HTR-8/SVneo (cell line): ENCODE measurements around the gene URM1.

ENCODE experiments used
- DNase-seq: peaks from one replicate; pipeline ENCODE4 v3.0.0; 2011; ENCODE audit warnings: low spot score, mixed read lengths; ENCODE audit not compliant: insufficient read length
- FAIRE-seq: peaks from 2 replicates; lab custom pipeline; 2011; peaks lifted over from hg19 to GRCh38; lab: Jason Lieb, UNC

URM1 gene

DNA sequence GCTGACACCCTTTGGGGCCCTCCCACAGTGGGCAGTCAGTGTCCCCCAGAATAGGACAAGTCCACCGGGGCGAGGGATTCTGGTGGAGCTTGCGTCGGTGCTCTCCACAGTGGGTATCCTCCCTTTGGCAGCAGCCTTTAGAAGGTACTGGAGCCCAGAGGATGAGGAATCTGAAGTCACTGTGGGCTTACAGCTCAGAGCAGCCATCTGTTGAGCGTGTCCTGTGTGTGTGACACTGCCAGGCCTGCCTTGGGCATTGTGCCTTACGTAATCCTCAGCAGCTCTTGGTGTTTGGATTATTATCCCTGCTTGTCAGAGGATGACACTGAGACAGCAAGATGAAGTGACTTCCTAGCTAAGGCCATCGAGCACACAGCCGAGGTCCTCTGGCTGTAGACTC is 12.6 kb downstream of the URM1 start:
- FAIRE-seq (no peak), DNase-seq (no peak)

DNA sequence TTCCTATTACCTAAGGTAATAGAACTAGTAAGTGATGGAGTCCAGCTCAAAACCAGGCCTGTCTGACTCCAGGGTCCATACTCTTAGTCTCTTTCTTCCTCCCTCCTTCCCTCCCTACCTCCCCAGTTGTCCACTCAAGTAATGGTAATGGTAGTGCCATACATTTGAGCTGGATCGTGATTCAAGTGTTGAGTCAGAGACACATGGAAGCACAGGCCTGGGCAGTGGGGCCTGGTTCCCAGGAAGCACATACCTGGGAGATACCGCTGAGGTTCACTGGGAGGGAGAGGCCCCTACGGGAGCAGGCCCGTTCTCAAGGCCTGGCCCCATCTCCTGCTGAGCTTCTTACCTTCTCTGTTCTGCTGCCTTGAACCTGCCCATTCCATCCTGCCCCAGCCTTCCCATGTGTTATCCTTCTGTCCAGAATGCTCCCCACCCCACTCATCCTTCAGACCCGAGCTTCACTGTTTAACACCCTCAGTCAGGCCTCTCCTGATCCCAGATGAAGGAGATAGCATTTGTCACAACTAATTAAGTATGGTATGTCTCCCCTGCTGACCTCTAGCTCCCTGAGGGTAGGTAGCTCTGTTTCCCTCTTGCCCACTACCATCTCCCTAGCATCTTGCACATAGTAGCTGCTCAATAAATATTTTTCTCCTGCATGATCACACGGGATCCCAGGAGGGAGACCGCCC is 13.8 kb downstream of the URM1 start:
- FAIRE-seq = no peak

DNA sequence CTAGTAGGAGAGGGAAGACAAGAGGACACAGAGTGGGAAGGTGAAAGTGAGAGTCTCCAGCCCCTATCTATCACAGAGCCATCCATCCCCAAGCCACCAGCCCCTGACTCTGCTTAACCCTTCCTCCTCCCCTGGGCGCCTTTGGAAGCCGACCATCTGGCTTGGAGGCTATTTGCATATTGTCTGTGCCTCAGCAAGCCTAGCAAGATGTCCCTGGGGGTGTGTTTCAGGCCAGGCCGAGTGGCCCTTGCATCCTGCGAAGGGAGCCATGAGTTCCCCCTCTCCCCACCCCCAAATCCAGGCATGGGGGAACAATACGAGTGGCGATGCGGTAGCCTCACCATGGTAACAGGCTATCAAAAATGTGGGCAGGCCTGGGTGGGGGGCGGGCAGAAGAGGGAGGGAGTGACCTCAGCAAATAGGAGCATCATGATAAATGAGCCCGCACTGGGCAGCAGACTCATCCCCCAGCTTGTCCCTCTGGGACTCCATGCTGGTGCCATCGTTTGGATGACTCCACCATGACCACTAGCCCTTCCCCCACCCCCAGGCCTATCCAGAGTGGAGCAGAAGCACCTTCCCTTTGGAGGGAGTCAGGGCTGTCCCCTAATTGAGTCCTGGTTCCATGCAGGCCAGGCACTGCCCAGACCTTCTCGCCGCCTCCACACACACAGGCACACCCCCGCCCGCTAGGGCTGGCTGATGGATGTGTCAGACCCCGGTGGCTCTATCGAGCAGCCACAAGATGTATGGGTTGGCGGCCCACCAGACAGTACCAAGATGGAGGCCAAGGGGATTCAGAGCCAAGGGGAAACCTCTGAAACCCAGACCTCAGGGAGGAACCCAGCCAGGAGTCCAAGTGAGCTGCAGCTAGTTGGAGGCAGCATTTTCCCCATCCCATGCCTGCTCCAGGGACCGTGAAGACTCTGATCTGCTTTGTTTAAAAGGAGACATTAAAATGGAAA is 14.6 kb downstream of the URM1 start:
- FAIRE-seq = no peak

More for the DNA sequence above, 13.8 kb downstream of the URM1 start:
- DNase-seq = no peak

DNA sequence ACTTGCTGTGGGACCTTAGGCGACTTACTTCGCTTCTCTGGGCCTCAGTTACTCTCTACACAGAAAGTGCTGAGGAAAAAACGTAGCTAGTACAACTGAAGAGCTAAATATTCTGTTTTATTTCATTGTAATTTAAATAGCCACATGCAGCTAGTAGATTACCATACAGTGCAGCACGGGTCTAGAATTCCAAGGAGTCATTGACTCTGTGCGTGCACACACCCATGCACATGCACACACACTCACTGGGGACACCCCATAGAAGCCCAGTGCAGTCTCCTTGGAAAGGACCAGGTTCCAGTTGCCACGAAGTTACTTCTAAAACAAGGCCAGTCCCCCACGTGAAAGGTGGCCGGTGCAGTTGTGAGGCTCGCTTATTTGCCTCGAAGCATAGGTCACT is 17.0 kb downstream of the URM1 start:
- DNase-seq (no peak), FAIRE-seq (no peak)

More for the DNA sequence above, 14.6 kb downstream of the URM1 start:
- no peak for DNase-seq

DNA sequence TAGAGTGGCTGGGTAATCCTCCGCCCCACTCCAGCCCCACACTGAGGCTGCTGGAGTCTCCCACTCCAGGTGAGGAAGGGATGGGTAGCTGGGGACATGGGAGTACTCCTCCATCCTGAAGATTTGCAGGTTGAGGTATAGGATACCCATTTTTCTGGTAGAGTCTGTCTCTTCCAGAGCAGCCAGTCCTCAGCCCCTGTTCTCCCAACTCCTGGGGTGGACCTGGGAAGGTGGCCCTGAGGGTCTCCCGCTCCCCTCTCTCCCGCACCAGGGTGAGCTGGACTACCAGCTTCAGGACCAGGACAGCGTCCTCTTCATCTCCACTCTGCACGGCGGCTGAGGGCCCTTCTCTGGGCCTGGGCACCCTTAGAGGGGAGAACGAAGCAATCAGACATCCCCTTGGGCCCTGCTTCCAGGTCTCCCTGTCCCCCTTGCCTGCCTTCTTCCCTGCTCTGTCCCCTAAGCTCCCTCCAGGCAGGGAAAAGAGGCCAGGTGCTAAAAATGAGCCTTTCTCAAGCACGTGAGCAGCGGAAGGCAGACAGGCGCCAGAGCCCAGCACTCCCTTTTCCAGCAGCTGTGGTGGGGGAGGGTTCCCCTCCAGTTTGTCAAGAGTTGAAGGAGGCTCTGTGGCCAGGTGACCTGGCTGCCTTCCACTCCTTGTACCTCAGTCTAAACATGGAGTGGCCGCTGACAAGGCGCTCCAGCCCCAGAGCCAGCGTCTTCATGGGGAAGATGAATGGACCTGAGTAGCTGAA is 18.4 kb downstream of the URM1 start:
- FAIRE-seq (no peak), DNase-seq (no peak)

DNA sequence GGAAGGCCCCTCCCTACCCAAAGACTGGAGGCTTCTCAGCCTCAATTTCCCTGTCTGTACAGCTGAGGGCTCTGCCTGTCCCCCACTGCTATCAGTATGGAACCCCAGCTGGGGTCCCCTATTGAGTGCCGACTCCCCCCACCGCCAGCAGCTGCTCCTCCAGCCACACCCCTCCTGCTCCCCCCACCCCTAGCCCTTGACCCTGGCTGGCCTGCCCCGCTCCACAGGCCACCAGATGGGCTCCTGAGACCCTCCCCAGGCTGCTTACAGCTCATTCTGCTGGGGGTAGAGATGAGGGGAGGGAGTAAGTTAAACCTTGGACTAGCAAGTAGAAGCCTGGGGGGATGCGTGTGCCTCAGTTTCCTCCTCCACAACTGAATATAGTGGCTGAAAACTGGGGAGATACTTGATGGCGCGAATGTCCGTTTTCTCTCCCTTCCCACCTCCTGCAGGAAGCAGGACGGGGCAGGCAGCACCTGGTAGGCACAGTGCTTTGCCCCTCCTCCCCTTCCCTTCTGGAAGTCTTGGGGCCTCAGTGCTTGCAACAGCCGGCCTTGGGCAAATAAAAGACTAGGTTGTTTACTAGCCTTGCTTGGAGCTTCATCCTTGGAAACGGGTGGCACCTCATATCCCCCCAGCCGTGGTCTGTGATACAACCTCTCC is 19.1 kb downstream of the URM1 start:
- no peak for FAIRE-seq

DNA sequence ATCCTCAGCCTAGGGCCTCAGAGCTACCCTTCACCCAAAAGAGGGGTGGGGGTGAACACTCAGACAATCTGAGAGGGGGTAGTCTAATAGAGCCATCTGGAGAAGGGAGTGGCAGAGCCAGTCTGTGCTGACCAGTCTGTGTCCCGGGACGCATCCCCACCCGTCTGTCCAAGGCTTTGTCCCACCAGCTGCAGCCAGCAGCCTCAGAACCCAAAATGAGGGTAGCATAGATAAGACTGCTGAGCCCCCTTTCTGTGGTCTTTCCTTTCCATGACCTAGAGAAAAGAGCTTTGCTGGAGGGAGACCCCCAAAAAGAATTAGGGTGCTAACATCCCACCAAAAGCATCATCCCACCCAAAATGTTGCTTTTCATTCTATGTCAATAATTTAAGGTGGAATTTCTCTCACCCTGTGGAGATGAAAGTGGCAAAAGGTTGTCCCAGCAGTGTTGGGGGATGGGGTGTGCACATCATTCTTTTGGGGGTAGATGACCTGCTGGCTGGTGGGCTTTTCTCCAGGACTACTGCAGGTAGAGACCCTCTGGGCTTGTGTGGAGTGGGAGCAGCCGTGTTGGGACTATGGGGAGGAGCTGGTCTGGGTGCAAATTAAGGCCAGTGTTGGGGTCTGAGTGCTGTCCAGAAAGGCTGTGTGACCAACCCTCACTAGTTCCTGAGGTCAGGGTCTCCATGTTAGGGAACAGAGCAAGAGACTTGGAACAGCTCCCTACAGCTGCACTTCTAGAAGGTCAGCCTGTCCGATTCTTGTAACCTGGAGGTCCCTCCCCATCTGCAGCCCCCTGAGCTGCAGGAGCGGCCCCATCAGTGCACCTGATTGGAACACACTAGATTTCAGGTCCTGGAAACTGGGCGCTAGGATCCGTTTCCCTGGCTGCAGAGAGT is 19.9 kb downstream of the URM1 start:
- FAIRE-seq (no peak), DNase-seq (no peak)

More for the DNA sequence above, 19.1 kb downstream of the URM1 start:
- no peak for DNase-seq

DNA sequence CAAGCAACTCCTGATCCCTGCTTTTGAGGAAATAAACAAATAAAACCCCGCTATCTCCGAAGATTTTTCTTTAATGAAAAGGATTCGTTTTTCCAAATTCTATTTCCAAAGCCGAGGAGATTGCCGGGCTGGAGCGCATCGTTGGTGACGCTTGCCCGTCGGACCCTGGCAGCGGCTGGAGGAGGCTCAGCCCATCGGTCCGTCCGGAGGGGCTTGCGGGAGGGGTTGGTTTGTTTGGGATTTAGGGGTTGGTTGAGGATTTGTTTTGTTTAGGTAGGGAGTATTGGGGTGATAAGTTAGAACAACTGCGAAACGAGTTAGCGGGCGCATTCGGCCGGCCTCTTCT is 20.8 kb downstream of the URM1 start:
- FAIRE-seq (no peak), DNase-seq (no peak)

DNA sequence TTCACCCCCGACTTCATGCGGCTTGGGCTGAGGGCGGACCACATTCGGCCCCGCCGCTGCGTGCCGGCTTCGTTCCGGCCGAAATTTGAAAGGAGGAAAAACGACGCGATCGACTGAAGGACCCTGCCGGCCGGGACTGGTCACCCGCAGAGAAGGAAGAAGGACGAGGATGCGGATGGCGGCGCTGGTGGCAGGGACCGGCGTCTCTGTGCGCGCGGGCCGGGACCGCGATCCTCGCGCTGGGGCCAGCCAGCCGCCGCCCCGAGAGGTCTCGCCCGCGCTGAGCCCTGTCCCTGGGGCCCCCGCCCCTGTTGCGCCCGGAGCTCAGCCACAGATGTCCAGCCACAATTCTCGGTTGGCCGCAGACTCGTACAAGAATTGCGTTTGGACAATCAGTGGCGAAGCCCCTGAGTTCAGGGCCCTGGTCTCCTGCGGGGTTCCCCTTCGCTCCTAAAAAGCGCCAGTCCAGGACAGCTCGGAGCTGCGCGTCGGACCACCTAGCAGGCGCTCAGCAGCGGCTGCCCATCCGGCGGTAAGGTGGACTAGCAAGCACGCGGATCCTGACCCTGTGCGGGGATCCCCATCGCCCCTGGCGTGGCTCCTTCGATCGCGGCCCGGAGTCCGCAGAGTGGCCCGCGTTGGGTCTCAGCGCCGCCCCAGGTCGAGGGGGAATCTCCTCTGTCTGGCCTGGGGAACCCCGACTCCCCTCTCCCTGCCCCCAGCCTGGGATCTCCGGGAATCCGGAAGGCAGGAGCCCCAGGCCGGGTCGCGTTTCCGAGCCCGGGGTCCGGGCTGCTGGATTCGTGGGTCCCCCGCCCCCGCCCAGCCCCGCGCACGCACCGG is 21.3 kb downstream of the URM1 start:
- DNase-seq = no peak
- FAIRE-seq = no peak

DNA sequence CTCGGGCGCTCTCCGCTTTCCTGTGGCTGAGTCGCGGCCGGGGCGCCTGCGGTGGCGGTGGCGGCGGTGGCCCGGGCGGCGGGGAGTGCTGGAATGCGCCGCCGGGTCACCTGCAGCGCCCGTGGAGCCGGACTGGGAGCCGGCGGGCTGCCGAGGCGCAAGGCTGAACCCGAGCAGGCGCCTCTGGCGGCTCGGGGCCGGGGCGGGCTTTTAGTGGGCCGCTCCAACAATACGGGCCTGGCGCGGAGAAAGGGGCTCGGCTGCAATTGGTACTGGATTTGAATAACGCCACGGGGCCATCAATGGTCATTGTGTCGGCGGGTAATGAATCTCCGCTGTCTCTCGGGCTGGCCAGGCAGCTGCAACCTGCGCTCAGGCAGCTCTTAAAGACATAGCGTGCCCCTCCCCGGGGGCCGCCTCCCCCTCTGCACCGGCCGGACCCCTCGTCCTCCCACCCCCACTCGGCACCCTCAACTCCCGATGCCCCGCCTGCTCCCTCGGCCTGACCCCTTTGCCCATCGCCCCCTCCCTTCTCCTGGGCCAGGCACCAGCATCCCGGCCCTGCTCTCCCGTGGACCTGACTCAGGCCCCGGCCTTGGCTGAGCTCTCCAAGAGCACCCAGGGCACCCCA is 22.1 kb downstream of the URM1 start:
- no peak for FAIRE-seq
- DNase-seq = no peak

DNA sequence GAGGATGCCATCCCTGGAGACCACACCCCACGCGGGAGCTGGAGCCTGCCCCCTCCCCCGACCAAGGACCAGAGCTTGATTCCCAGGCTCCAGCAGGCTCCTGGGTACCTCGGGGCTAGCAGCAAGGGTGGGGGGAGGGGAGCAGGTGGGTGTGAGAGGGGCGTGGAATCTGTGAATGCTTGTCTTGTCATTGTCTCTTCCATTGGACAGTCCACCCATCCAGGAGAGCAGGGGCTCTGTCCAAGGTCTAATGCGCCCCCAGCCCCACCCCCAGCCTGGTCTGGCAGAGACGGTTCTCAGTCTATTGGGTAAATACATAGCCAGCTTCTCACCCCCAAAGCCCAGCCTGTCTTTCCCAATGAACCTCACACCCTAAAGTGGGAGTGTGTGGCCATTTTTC is 22.8 kb downstream of the URM1 start:
- DNase-seq = no peak
- FAIRE-seq = no peak

DNA sequence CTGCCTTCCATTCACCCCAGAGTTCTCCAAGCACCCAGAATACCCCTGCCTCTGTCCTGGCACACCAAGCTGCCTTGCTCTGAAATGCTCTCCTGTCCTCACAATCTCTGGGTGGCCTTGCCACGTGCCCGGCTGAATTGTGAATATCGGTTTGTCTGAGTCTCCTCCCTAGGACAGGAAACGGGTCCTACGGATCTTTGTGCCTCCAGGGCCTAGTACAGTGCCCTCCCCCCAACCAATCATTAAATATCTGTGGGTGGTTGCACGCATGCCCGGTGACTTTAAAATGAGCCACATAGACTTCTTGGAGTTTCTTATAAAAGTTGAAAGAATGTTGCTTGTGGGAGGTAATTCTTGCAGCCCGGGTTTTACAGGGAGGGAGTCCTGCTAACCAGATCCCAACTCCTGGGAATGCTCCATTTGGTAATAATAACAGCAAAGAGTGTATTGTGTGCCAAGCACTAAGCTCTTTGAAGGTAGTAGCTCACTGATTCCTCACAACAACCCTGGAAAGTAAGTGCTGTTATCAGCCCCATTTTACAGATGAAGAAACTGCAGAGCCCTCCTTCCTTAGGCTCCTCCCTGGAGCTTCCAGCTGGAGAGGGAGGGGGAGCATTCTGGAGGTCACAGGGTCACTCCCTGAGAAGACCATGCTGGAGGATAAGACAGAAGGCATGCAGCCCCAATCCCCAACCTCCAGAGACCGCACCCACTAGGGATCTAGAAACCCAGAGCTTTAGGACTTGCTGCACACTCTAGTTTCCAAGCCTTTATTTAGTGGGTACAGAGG is 23.4 kb downstream of the URM1 start:
- DNase-seq = no peak
- no peak for FAIRE-seq

DNA sequence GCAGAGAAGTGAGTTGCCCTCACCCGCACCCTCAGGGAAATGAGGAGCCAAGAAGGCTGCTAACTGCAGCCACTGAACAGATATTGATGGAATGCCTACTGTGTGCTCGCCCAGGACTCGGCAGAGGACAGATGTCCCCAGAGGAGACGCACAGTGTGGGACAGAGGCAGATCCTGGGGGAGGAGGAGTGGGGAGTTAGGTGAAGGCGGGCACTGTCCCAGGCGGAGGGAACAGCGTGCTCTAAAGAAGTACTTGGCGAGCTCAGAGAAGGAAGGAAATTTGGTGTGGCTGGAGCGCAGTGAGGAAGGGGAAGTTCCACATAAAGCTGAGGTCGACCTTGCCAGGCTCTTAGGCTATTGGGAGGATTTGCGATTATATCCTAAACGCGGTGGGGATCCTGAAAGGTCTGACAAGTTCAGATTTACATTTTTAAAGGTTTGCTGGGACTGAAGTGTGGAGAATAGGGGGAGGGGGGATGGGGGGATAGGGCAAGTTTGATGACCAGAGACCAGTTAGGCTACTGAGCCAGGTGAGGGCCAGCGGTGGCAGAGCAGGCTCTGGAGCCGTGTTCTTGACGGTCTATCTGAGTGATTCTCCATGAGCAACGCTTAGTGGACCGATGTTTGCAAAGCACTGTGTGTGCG is 25.9 kb downstream of the URM1 start:
- FAIRE-seq (no peak), DNase-seq (no peak)

DNA sequence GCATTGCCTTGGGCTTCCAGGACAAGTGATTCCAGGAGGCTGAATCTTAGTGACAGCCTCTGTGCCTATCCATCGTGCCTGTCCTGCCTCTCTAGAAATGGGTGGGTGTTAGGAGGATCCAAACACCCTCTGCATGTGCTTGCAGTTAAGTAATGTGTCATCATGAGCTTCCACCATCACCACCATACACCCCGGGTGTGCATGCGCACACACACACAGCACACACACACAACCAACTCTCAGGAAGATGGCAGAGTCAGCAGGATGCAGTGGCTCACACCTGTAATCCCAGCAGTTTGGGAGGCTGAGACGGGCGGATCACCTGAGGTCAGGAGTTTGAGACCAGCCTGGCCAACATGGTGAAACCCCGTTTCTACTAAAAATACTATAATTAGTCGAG is 26.7 kb downstream of the URM1 start:
- DNase-seq (no peak), FAIRE-seq (no peak)

DNA sequence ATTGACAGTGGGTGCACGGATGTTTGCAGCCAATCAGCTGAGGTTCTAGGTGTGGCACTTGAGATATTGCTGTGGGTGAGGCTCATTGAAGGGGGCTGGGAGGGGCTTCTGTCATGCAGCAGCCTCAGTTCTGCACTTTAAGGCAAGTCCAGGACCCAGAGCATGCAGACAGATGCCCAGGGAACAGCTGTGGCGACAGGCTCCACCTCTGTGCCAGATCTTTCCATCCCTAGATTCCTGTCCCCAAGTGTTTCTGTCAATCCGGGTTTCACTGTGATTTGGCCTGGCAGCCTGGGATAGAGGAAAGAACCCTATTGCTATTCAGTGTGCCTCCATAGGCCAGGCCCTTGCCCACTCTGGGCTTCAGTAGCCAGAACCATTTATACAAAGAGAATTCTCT is 28.7 kb downstream of the URM1 start:
- no peak for DNase-seq
- no peak for FAIRE-seq

DNA sequence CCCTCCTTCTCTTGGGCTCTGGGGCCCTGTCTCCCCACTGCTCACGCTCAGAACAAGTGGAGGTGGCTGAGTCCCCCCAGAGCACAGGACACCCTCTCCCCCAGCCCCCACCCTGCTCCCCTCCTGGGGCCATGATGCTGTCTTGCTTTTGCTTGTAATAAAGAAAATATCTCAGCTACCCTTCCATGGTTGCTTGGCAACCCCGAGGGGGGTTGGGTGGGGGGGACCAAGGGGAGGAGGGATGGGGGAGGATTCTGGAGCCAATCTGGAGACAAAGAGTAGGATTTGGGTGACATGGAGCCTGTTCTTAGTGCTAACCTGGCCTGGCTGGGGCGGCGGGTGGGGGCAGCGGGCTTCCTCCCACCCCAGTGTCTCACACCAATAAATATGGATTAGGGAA is 33.4 kb downstream of the URM1 start:
- FAIRE-seq (no peak), DNase-seq (no peak)
